GM12892 (cell line): ENCODE results near the gene ATP13A2.

ENCODE experiments used
- POLR2AphosphoS5 ChIP-seq: IDR thresholded peaks from 2 replicates; pipeline ENCODE4 v1.6.1; 2011; ENCODE audit warnings: low read depth, low read length, control low read depth
- TAF1 ChIP-seq: IDR thresholded peaks from 2 replicates; pipeline ENCODE4 v1.6.1; 2011; ENCODE audit warnings: low read depth, mild to moderate bottlenecking, control low read depth, low read length, borderline replicate concordance

DNA sequence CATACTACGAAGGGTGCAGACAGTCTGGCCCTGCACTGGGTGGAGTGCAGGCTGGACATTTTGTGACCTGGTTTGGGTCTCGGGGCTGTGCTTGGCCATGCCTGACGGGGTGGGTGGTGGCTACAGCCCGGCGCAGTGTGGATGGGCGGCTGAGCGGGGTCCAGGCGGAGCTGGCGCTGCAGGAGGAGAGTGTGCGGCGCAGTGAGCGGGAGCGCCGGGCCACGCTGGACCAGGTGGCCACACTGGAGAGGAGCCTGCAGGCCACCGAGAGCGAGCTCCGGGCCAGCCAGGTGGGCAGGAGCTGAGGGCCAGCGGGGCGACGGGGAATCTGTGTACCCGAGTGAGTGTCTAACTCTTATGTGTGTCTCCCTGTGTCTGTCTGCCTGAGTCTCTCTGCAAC, 45.4 kb downstream of the ATP13A2 start:
- TF ChIP-seq TAF1 (no peak), POLR2AphosphoS5 (no peak)
